HepG2 (cell line): ENCODE measurements around the gene RAX.

Source experiments
- CEBPB ChIP-seq: IDR thresholded peaks from 2 replicates; pipeline ENCODE4 v1.6.1; 2011; ENCODE audit warnings: low read depth, low read length, improper control_type of control experiment, borderline replicate concordance
- CTCF ChIP-seq: sonication (generic); formaldehyde crosslinking; IDR thresholded peaks from 2 replicates; pipeline ENCODE4 v1.5.0; 2020; ENCODE audit warnings: mild to moderate bottlenecking, missing genetic modification reagents, moderate library complexity
- HIVEP1 ChIP-seq: sonication (generic); formaldehyde crosslinking; IDR thresholded peaks from 2 replicates; pipeline ENCODE4 v1.4.0; 2020; ENCODE audit warnings: mild to moderate bottlenecking, missing genetic modification reagents
- JUN ChIP-seq: sonication (generic); formaldehyde crosslinking; IDR thresholded peaks from 2 replicates; pipeline ENCODE4 v1.4.0; 2020; ENCODE audit warnings: mild to moderate bottlenecking, missing genetic modification reagents
- MXI1 ChIP-seq: IDR thresholded peaks from 3 replicates; pipeline ENCODE4 v1.6.1; 2012; ENCODE audit warnings: low read depth, low read length, inconsistent platforms, borderline replicate concordance
- NONO ChIP-seq, 2 experiments: fragments of 450-650 bp in 1 of 2; sonication (generic) in 1 of 2; formaldehyde crosslinking in 1 of 2; IDR thresholded peaks in 1 of 2; conservative IDR thresholded peaks in 1 of 2; 2 replicates each; pipeline versions ENCODE4 v1.6.1 to v1.8.0; 2017 to 2022; ENCODE audit warnings: mild to moderate bottlenecking in 1 of 2, missing genetic modification reagents in 1 of 2, moderate library complexity in 1 of 2
- SETDB1 ChIP-seq: sonication (generic); formaldehyde crosslinking; IDR thresholded peaks from 2 replicates; pipeline ENCODE4 v1.5.1; 2020; ENCODE audit warnings: missing genetic modification reagents, mild to moderate bottlenecking, borderline replicate concordance
- ZBTB20 ChIP-seq: sonication (generic); formaldehyde crosslinking; IDR thresholded peaks from 2 replicates; pipeline ENCODE4 v1.8.1; 2023; ENCODE audit warnings: missing genetic modification reagents, low read depth, mild to moderate bottlenecking, borderline replicate concordance
- ZNF121 ChIP-seq: sonication (generic); formaldehyde crosslinking; IDR thresholded peaks from 2 replicates; pipeline ENCODE4 v1.5.0; 2020; ENCODE audit warnings: mild to moderate bottlenecking, missing genetic modification reagents
- ZNF670 ChIP-seq: sonication (generic); formaldehyde crosslinking; IDR thresholded peaks from 2 replicates; pipeline ENCODE4 v1.8.0; 2022; ENCODE audit warnings: mild to moderate bottlenecking, missing genetic modification reagents, borderline replicate concordance
- ZNF674 ChIP-seq: sonication (generic); formaldehyde crosslinking; IDR thresholded peaks from 2 replicates; pipeline ENCODE4 v1.5.0; 2020; ENCODE audit warnings: low read depth, mild to moderate bottlenecking, missing genetic modification reagents
- TF ChIP-seq, protein P1 (sequence below): sonication (generic); formaldehyde crosslinking; IDR thresholded peaks from 2 replicates; pipeline ENCODE4 v1.8.0; 2022; ENCODE audit warnings: mild to moderate bottlenecking, missing genetic modification reagents, borderline replicate concordance
- TF ChIP-seq, protein P2 (sequence below): IDR thresholded peaks from 2 replicates; pipeline ENCODE4 v1.6.1; 2016; ENCODE audit warnings: missing biosample characterization, missing genetic modification reagents, low read depth
- TF ChIP-seq, protein P3 (sequence below): sonication (generic); formaldehyde crosslinking; conservative IDR thresholded peaks from 2 replicates; pipeline ENCODE4 v1.4.0; 2020; ENCODE audit warnings: missing genetic modification reagents

DNA sequence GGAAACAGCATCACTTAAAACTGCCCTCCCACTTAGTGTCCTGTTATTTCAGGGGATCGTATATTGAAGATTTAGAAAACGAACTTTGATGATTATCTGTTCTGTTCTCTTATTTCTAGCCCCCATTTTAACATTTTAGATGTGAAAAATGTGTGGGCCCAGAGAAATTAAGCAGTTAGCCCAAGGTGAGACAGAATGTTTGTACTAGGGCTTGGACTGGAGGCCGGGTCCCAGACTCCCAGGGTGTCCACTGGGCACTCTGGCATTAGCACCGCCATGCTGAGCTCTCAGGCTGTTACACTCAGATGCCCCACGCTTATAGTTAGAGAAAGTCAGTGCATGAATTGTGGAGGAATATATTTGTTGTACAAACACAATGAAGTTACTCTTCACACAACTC lies 5.5 kb upstream of the RAX start:
- TF ChIP-seq HIVEP1 (CRISPR knock-in tag) (no peak), ZNF674 (CRISPR knock-in tag) (no peak), MXI1 (no peak), NONO (IDR thresholded peaks at IDR 0.05) (no peak), NONO (CRISPR knock-in tag; conservative IDR thresholded peaks at IDR 0.05) (no peak), SETDB1 (CRISPR knock-in tag) (no peak), CTCF (CRISPR knock-in tag) (no peak), ZNF670 (CRISPR knock-in tag) (no peak), ZBTB20 (CRISPR knock-in tag) (no peak), JUN (CRISPR knock-in tag) (no peak), ZNF121 (no peak), CEBPB (no peak)
- TF ChIP-seq, protein P1, sequence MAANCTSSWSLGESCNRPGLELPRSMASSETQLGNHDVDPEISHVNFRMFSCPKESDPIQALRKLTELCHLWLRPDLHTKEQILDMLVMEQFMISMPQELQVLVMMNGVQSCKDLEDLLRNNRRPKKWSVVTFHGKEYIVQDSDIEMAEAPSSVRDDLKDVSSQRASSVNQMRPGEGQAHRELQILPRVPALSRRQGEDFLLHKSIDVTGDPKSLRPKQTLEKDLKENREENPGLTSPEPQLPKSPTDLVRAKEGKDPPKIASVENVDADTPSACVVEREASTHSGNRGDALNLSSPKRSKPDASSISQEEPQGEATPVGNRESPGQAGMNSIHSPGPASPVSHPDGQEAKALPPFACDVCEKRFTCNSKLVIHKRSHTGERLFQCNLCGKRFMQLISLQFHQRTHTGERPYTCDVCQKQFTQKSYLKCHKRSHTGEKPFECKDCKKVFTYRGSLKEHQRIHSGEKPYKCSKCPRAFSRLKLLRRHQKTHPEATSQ (CRISPR knock-in tag), result no peak
- TF ChIP-seq, protein P2, sequence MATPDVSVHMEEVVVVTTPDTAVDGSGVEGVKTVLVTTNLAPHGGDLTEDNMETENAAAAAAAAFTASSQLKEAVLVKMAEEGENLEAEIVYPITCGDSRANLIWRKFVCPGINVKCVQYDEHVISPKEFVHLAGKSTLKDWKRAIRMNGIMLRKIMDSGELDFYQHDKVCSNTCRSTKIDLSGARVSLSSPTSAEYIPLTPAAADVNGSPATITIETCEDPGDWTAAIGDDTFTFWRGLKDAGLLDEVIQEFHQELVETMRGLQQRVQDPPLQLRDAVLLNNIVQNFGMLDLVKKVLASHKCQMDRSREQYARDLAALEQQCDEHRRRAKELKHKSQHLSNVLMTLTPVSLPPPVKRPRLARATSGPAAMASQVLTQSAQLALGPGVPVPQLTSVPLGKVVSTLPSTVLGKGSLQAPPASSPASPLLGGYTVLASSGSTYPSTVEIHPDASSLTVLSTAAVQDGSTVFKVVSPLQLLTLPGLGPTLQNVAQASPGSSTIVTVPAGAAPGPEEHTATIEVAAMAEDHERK, result no peak
- TF ChIP-seq, protein P3, sequence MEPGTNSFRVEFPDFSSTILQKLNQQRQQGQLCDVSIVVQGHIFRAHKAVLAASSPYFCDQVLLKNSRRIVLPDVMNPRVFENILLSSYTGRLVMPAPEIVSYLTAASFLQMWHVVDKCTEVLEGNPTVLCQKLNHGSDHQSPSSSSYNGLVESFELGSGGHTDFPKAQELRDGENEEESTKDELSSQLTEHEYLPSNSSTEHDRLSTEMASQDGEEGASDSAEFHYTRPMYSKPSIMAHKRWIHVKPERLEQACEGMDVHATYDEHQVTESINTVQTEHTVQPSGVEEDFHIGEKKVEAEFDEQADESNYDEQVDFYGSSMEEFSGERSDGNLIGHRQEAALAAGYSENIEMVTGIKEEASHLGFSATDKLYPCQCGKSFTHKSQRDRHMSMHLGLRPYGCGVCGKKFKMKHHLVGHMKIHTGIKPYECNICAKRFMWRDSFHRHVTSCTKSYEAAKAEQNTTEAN (CRISPR knock-in tag), result no peak
